HG02981 (cell line): ENCODE results near the gene BCAS2.
"Not testable (repeated sequence)": the region's sequence is repeated elsewhere in the genome, so short reads cannot be mapped to it uniquely, and the experiment has no call there.

Experiments
- ATAC-seq: cut with Tn5 transposase; IDR thresholded peaks from one replicate; pipeline ENCODE4 v1.9.1; 2021; ENCODE audit warnings: mild to moderate bottlenecking, moderate library complexity; ENCODE audit not compliant: unreplicated experiment

The BCAS2 gene

GRCh38 chr1:114581335-114582287 lies at the start of gene BCAS2:
TSS of gene BCAS2 (minus strand) at chr1:114581615. CDS start at chr1:114581591, 24 bp downstream.
- peak; percentile 100 for ATAC-seq

- ATAC-seq: no peak
Measured at GRCh38 chr1:114627107-114627506, 45.7 kb upstream of the BCAS2 start.

GRCh38 chr1:114623364-114623763 lies 41.9 kb upstream of the BCAS2 start:
- no peak for ATAC-seq

GRCh38 chr1:114620419-114620818 lies 39.0 kb upstream of the BCAS2 start:
- ATAC-seq: no peak

GRCh38 chr1:114618606-114619005 lies 37.2 kb upstream of the BCAS2 start:
- no peak for ATAC-seq

- ATAC-seq: no peak
Measured at GRCh38 chr1:114610546-114611245, 29.3 kb upstream of the BCAS2 start.

- no peak for ATAC-seq
Measured at GRCh38 chr1:114609826-114610225, 28.4 kb upstream of the BCAS2 start.

GRCh38 chr1:114609026-114609425 lies 27.6 kb upstream of the BCAS2 start:
- ATAC-seq: no peak

GRCh38 chr1:114607223-114607622 lies 25.8 kb upstream of the BCAS2 start:
- no peak for ATAC-seq

- ATAC-seq: no peak
Measured at GRCh38 chr1:114597949-114598348, 16.5 kb upstream of the BCAS2 start.

GRCh38 chr1:114595602-114596001 lies 14.2 kb upstream of the BCAS2 start:
- no peak for ATAC-seq

GRCh38 chr1:114594046-114594445 lies 12.6 kb upstream of the BCAS2 start:
- no peak for ATAC-seq

- ATAC-seq: no peak
Measured at GRCh38 chr1:114589122-114589521, 7.7 kb upstream of the BCAS2 start.

GRCh38 chr1:114588196-114588689 lies 6.8 kb upstream of the BCAS2 start:
- ATAC-seq: no peak

GRCh38 chr1:114587203-114587991 lies 6.0 kb upstream of the BCAS2 start:
- ATAC-seq: no peak

- no peak for ATAC-seq
Measured at GRCh38 chr1:114586513-114587047, 5.2 kb upstream of the BCAS2 start.

- ATAC-seq: no peak
Measured at GRCh38 chr1:114585231-114585630, 3.8 kb upstream of the BCAS2 start.

GRCh38 chr1:114574365-114574764 lies 7.0 kb downstream of the BCAS2 start:
- no peak for ATAC-seq

GRCh38 chr1:114564141-114564540 lies 17.3 kb downstream of the BCAS2 start:
- ATAC-seq: no peak

- not testable (repeated sequence) for ATAC-seq
Measured at GRCh38 chr1:114562978-114563510, 18.4 kb downstream of the BCAS2 start.
